HepG2 (cell line): ENCODE results near the gene PMM2. TPM values are rescaled to one million over a fixed set of nuclear protein-coding genes. Genes with fewer than 3 reads are reported as not detected.

Experiments used
- ARNTL ChIP-seq: sonication (generic); formaldehyde crosslinking; IDR thresholded peaks from 2 replicates; pipeline ENCODE4 v1.4.0; 2020; ENCODE audit warnings: mild to moderate bottlenecking, missing genetic modification reagents
- ATM ChIP-seq: fragments of 450-650 bp; IDR thresholded peaks from 2 replicates; pipeline ENCODE4 v1.7.1; 2017; ENCODE audit warnings: mild to moderate bottlenecking, borderline replicate concordance
- BCL6 ChIP-seq: IDR thresholded peaks from 2 replicates; pipeline ENCODE4 v1.6.1; 2016; ENCODE audit warnings: missing genetic modification reagents, missing compliant biosample characterization
- BRCA1 ChIP-seq: sonication (generic); formaldehyde crosslinking; IDR thresholded peaks from 2 replicates; pipeline ENCODE4 v1.4.0; 2020; ENCODE audit warnings: missing genetic modification reagents
- CBX1 ChIP-seq: IDR thresholded peaks from one replicate; pipeline ENCODE4 v1.6.1; 2016; ENCODE audit warnings: antibody characterized with exemption, low read depth
- CTCF ChIP-seq: sonication (generic); formaldehyde crosslinking; IDR thresholded peaks from 2 replicates; pipeline ENCODE4 v1.5.0; 2020; ENCODE audit warnings: mild to moderate bottlenecking, missing genetic modification reagents, moderate library complexity
- KDM4B ChIP-seq: sonication (generic); formaldehyde crosslinking; IDR thresholded peaks from 2 replicates; pipeline ENCODE4 v1.4.0; 2020; ENCODE audit warnings: missing genetic modification reagents
- MXD3 ChIP-seq: IDR thresholded peaks from 2 replicates; pipeline ENCODE4 v1.6.1; 2016; ENCODE audit warnings: mild to moderate bottlenecking, missing biosample characterization, missing genetic modification reagents
- MYC ChIP-seq: sonication (generic); formaldehyde crosslinking; IDR thresholded peaks from 2 replicates; pipeline ENCODE4 v1.9.0; 2021; ENCODE audit warnings: missing genetic modification reagents, borderline replicate concordance
- NR2C2 ChIP-seq: sonication (generic); formaldehyde crosslinking; IDR thresholded peaks from 2 replicates; pipeline ENCODE4 v1.4.0; 2020; ENCODE audit warnings: missing genetic modification reagents, mild to moderate bottlenecking, moderate library complexity, borderline replicate concordance
- PTBP1 ChIP-seq: fragments of 200-400 bp; formaldehyde crosslinking; IDR thresholded peaks from 2 replicates; pipeline ENCODE4 v1.6.1; 2018; ENCODE audit warnings: low read length, low read depth; ENCODE audit not compliant: poor library complexity, severe bottlenecking
- RFX3 ChIP-seq: IDR thresholded peaks from 2 replicates; pipeline ENCODE4 v1.6.1; 2016; ENCODE audit warnings: missing biosample characterization, missing genetic modification reagents
- SKI ChIP-seq: fragments of 450-650 bp; IDR thresholded peaks from one replicate; pipeline ENCODE4 v1.6.1; 2018; ENCODE audit warnings: mild to moderate bottlenecking; ENCODE audit not compliant: partially characterized antibody
- SOX13 ChIP-seq, 3 experiments: fragments of 450-650 bp in 1 of 3; sonication (generic) in 1 of 3; formaldehyde crosslinking in 1 of 3; IDR thresholded peaks in 2 of 3; conservative IDR thresholded peaks in 1 of 3; 2 replicates each; pipeline versions ENCODE4 v1.5.0 to v1.6.1; 2016 to 2020; ENCODE audit warnings: antibody characterized with exemption in 1 of 3, mild to moderate bottlenecking in 1 of 3, missing compliant biosample characterization in 1 of 3, missing genetic modification reagents in 1 of 3, moderate library complexity in 1 of 3
- TEAD2 ChIP-seq: sonication (generic); formaldehyde crosslinking; IDR thresholded peaks from 2 replicates; pipeline ENCODE4 v1.9.0; 2021; ENCODE audit warnings: missing genetic modification reagents
- U2AF2 ChIP-seq: fragments of 200-400 bp; formaldehyde crosslinking; IDR thresholded peaks from 2 replicates; pipeline ENCODE4 v1.6.1; 2017; ENCODE audit warnings: low read depth, mild to moderate bottlenecking, low read length
- ZNF253 ChIP-seq: sonication (generic); formaldehyde crosslinking; IDR thresholded peaks from 2 replicates; pipeline ENCODE4 v1.8.0; 2022; ENCODE audit warnings: mild to moderate bottlenecking, missing genetic modification reagents, borderline replicate concordance
- ZNF326 ChIP-seq: sonication (generic); formaldehyde crosslinking; IDR thresholded peaks from 2 replicates; pipeline ENCODE4 v1.4.0; 2020; ENCODE audit warnings: missing genetic modification reagents, borderline replicate concordance
- ZNF724P ChIP-seq: sonication (generic); formaldehyde crosslinking; IDR thresholded peaks from 2 replicates; pipeline ENCODE4 v1.8.0; 2022; ENCODE audit warnings: missing genetic modification reagents, borderline replicate concordance
- ZSCAN12 ChIP-seq: sonication (generic); formaldehyde crosslinking; IDR thresholded peaks from 2 replicates; pipeline ENCODE4 v1.9.0; 2021; ENCODE audit warnings: mild to moderate bottlenecking, missing genetic modification reagents
- ZSCAN29 ChIP-seq: sonication (generic); formaldehyde crosslinking; conservative IDR thresholded peaks from 2 replicates; pipeline ENCODE4 v1.4.0; 2020; ENCODE audit warnings: mild to moderate bottlenecking, missing genetic modification reagents
- polyA plus RNA-seq, 8 experiments: library from polyadenylated mRNA; depleted of rRNA in 3 of 8; stranded (reverse) in 7 of 8; unstranded in 1 of 8; fragments of >200 nt; fragmentation: Illumina TruSeq in 4 of 8; extraction: Trizol in 4 of 8; gene quantifications; 2 replicates each; pipeline versions ENCODE4 v1.2.1 to v1.2.3, GENCODE V29; 2011 to 2016; ENCODE audit warnings: low read depth in 4 of 8, missing spikeins in 1 of 8, mixed read lengths in 1 of 8; ENCODE audit not compliant: insufficient read depth in 1 of 8
- total RNA-seq, 5 experiments: library from RNA; depleted of rRNA; stranded (reverse); fragments of >200 nt; fragmentation: Illumina TruSeq; extraction: Trizol; gene quantifications; 2 replicates each; pipeline ENCODE4 v1.2.3, GENCODE V29; 2016; ENCODE audit warnings: low read depth in 1 of 5
- TF ChIP-seq, protein P1 (sequence below): sonication (generic); formaldehyde crosslinking; IDR thresholded peaks from 2 replicates; pipeline ENCODE4 v1.5.1; 2020; ENCODE audit warnings: mild to moderate bottlenecking, missing genetic modification reagents
- TF ChIP-seq, protein P2 (sequence below): conservative IDR thresholded peaks from 2 replicates; pipeline ENCODE4 v1.6.1; 2018; ENCODE audit warnings: missing genetic modification reagents

The PMM2 gene
- total and polyA plus RNA-seq, 2 of the 13 experiments (the other 11 are each of a cell fraction or from before 2014, with no cell fraction given), result 52.2 to 93.7 TPM

GRCh38 chr16:8797364-8798173 lies at the start of gene PMM2, which contains the start of gene TMEM186 (continued):
- TF ChIP-seq BCL6 (CRISPR knock-in tag) (peak; percentile 76), ARNTL (CRISPR knock-in tag) (peak; percentile 78; the same call in 1 of the 2 replicates), KDM4B (CRISPR knock-in tag) (peak; percentile 86; the same call in 1 of the 2 replicates), U2AF2 (peak; percentile 90; the same call in 1 of the 2 replicates), BRCA1 (CRISPR knock-in tag) (peak; percentile 99), RFX3 (peak; percentile 81), ZNF724P (CRISPR knock-in tag) (peak; percentile 99), ATM (no peak), ZNF253 (CRISPR knock-in tag) (peak; percentile 78; the same call in 1 of the 2 replicates), CBX1 (peak; percentile 93), TEAD2 (peak; percentile 97), CTCF (CRISPR knock-in tag) (no peak; the same call in none of the 2 replicates), PTBP1 (peak; percentile 70), ZSCAN29 (CRISPR knock-in tag) (peak; percentile 90), MYC (CRISPR knock-in tag) (peak; percentile 100), SOX13 (IDR thresholded peaks at IDR 0.05) (peak; percentile 47), SOX13 (CRISPR knock-in tag; conservative IDR thresholded peaks at IDR 0.05 in 1 of 2, IDR thresholded peaks at IDR 0.05 in 1 of 2) (peak in 1 of 2 experiments; percentile 53; a peak in 2 of 4 replicates), ZSCAN12 (CRISPR knock-in tag) (peak; percentile 98), SKI (peak; percentile 42), ZNF326 (CRISPR knock-in tag) (no peak; the same call in 1 of the 2 replicates), NR2C2 (CRISPR knock-in tag) (peak; percentile 99), MXD3 (CRISPR knock-in tag) (peak; percentile 100)
- TF ChIP-seq, protein P1, sequence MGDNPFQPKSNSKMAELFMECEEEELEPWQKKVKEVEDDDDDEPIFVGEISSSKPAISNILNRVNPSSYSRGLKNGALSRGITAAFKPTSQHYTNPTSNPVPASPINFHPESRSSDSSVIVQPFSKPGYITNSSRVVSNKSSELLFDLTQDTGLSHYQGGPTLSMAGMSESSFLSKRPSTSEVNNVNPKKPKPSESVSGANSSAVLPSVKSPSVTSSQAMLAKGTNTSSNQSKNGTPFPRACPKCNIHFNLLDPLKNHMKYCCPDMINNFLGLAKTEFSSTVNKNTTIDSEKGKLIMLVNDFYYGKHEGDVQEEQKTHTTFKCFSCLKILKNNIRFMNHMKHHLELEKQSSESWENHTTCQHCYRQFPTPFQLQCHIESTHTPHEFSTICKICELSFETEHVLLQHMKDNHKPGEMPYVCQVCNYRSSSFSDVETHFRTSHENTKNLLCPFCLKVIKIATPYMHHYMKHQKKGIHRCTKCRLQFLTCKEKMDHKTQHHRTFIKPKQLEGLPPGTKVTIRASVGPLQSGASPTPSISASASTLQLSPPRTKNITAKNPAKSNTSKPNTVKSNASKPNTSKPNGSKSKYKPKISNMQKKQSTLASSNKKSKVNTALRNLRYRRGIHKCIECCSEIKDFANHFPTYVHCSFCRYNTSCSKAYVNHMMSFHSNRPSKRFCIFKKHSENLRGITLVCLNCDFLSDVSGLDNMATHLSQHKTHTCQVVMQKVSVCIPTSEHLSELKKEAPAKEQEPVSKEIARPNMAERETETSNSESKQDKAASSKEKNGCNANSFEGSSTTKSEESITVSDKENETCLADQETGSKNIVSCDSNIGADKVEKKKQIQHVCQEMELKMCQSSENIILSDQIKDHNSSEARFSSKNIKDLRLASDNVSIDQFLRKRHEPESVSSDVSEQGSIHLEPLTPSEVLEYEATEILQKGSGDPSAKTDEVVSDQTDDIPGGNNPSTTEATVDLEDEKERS (CRISPR knock-in tag), result peak; percentile 98; the same call in 1 of the 2 replicates
- TF ChIP-seq, protein P2, sequence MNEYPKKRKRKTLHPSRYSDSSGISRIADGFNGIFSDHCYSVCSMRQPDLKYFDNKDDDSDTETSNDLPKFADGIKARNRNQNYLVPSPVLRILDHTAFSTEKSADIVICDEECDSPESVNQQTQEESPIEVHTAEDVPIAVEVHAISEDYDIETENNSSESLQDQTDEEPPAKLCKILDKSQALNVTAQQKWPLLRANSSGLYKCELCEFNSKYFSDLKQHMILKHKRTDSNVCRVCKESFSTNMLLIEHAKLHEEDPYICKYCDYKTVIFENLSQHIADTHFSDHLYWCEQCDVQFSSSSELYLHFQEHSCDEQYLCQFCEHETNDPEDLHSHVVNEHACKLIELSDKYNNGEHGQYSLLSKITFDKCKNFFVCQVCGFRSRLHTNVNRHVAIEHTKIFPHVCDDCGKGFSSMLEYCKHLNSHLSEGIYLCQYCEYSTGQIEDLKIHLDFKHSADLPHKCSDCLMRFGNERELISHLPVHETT (CRISPR knock-in tag), result peak; percentile 91
